ENCODE data around the gene PTPRT. TPM values are rescaled to one million over a fixed set of nuclear protein-coding genes. Genes with fewer than 3 reads are reported as not detected.

The PTPRT gene
- total RNA-seq, 1 donor from 2014 or later = not detected

DNA sequence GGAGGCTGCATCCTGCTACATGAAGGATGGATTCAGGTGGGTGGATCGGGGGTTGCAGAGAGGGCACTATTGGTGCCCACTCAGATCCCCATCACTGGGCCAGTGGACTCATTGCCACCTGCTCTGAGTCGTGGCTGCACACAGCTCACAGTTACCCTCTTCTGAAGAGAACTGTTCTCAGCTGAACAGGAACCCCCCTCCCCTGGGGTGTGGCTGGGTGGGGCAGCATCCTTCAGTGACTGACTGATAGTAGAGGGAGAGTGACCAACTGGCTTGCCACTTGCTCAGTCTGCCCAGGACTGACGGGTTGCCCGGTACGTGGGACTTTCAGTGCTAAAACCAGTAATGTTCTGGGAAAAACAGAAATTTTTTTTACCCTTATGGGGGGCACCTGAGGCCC, 1077.5 kb downstream of the PTPRT start:
- DNase-seq (ENCODE audit: low spot score) = no peak
- H3K4me3 Mint-ChIP-seq (ENCODE audit: low read depth) = no peak overlapping the region
- H3K27ac Mint-ChIP-seq = no peak overlapping the region
- intact Hi-C loops (cut with micrococcal nuclease) = no loop called here
- no peaks in the 10 kb centered on the region for H3K4me1 Mint-ChIP-seq (ENCODE audit: low read depth)
- H3K36me3 Mint-ChIP-seq (ENCODE audit: low read depth) = no peaks in the 10 kb centered on the region
- H3K27me3 Mint-ChIP-seq (ENCODE audit: low read depth) = no peaks in the 10 kb centered on the region
- H3K9me3 Mint-ChIP-seq = no peaks in the 10 kb centered on the region

DNA sequence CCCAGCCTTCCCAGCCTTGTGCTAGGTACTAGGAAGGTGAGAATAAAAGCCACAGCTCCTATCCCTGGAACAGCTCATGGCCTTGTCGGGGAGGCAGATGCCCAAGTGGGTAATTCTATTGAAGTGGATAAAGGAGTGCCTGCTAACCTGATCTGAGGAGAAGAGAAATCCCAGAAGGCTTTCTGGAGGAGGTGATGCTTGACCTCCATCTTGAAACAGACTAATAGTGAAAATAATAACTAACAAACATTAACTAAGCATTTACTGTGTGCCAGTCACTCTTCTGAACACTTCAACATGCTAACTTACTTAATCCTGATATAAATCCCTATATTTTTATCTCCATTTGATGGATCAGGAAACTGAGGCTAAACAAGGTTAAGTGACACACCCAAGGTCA, 1078.4 kb downstream of the PTPRT start:
- Mint-ChIP-seq H3K4me1 (ENCODE audit: low read depth) (no peaks in the 10 kb centered on the region), H3K27me3 (ENCODE audit: low read depth) (no peaks in the 10 kb centered on the region), H3K36me3 (ENCODE audit: low read depth) (no peaks in the 10 kb centered on the region), H3K9me3 (no peaks in the 10 kb centered on the region), H3K4me3 (ENCODE audit: low read depth) (no peak overlapping the region), H3K27ac (no peak overlapping the region)
- intact Hi-C loops (cut with micrococcal nuclease) = no loop called here
- DNase-seq (ENCODE audit: low spot score) = no peak

DNA sequence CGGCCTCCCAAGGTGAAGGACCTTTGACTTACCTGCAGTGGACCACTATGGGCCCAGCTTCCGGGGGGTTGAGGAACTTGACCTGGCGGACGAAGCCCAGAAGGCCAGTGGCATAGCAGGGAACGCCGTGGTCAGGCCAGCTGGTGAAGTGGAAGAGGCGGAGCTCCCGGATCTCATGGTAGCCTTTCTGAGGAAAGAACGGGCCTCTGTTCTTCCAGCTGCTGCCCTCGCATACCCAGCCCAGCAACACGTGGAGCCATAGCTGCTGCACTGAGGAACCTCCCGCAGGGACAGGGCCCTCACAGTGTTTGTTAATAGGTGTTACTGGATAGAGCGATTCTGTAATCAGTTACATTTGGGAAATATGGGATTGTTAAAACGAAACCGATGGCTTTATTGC, 1079.4 kb downstream of the PTPRT start:
- no peak for DNase-seq (ENCODE audit: low spot score)
- Mint-ChIP-seq H3K4me3 (ENCODE audit: low read depth) (no peak overlapping the region), H3K27ac (no peak overlapping the region), H3K27me3 (ENCODE audit: low read depth) (no peaks in the 10 kb centered on the region), H3K36me3 (ENCODE audit: low read depth) (no peaks in the 10 kb centered on the region), H3K9me3 (no peaks in the 10 kb centered on the region), H3K4me1 (ENCODE audit: low read depth) (no peaks in the 10 kb centered on the region)
- intact Hi-C loops (cut with micrococcal nuclease) = no loop called here

DNA sequence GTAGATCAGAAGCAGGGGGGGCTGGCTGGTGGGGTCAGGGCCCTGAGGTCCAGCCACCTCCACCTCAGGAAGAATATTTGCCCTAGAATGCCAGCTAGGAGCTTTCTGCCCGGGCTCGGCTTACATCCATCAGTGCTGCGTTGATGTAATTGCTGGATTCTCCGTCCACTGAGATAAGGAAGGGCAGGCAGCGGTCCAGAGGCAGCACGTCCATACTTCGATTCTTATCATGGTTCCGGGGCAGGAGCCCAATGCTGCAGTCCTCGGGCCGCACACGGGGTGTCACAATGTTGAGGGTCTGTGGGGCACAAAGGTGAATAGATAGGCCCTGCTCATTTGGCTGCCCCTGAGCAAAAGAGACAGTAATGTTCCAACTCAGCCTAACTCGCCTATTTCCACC, 1087.7 kb downstream of the PTPRT start:
- no peaks in the 10 kb centered on the region for H3K36me3 Mint-ChIP-seq (ENCODE audit: low read depth)
- no peak overlapping the region for H3K27ac Mint-ChIP-seq
- intact Hi-C loops (cut with micrococcal nuclease) = no loop called here
- no peak for DNase-seq (ENCODE audit: low spot score)
- no peaks in the 10 kb centered on the region for H3K4me1 Mint-ChIP-seq (ENCODE audit: low read depth)
- no peak overlapping the region for H3K4me3 Mint-ChIP-seq (ENCODE audit: low read depth)
- H3K27me3 Mint-ChIP-seq (ENCODE audit: low read depth) = no peaks in the 10 kb centered on the region
- H3K9me3 Mint-ChIP-seq = no peaks in the 10 kb centered on the region

DNA sequence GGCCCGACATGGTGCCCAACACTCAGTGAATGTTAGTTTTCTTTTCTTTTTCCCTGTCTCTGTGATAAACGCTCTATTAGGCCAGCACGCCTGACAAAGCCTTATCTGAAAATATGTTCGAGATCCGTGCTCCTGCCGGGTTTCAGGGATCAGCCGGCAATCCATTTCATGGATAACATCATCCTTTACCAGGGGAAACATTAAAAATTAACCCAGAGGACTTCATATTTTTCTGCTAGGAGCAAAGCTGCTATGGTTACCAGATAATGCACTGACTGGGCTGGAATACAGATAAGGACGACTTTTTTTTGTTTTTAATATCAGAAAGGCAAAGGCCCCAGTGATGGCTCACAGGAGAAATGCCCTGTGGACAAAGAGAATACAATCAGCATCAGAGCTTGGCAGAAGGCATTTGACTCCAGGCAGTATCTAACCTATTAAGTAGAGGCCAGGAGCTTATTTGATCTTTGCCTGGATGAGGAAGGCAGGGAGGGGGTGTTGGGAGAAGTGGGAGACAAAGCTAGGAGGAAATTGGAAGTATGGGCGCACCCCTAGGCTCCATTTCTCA, 1089.5 kb downstream of the PTPRT start:
- intact Hi-C loops (cut with micrococcal nuclease) = no loop called here
- Mint-ChIP-seq H3K9me3 (no peaks in the 10 kb centered on the region), H3K36me3 (ENCODE audit: low read depth) (no peaks in the 10 kb centered on the region), H3K27ac (no peak overlapping the region), H3K4me3 (ENCODE audit: low read depth) (no peak overlapping the region), H3K27me3 (ENCODE audit: low read depth) (no peaks in the 10 kb centered on the region), H3K4me1 (ENCODE audit: low read depth) (no peaks in the 10 kb centered on the region)
- DNase-seq (ENCODE audit: low spot score) = no peak

DNA sequence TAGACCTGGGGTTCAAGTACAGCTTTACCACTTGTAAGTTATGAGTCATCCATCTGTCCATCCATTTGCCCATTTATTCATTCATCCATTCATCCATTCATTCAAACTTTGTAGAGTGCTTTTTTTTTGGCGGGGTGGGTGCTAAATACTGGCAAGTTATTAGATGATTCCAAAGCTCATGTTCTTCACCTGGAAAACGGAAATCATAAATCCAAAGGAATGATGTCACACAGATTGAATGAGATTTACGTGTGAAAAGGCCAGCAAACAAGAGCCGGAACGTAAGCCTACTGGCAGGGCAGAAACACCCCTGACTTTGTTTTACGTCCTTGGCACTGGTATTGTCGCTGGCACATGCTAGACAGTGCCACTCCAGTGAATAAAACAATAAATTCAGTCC, 1090.6 kb downstream of the PTPRT start:
- Mint-ChIP-seq H3K9me3 (no peaks in the 10 kb centered on the region), H3K27ac (no peak overlapping the region), H3K27me3 (ENCODE audit: low read depth) (no peaks in the 10 kb centered on the region), H3K4me3 (ENCODE audit: low read depth) (no peak overlapping the region), H3K36me3 (ENCODE audit: low read depth) (no peaks in the 10 kb centered on the region), H3K4me1 (ENCODE audit: low read depth) (no peaks in the 10 kb centered on the region)
- intact Hi-C loops (cut with micrococcal nuclease) = no loop called here
- DNase-seq (ENCODE audit: low spot score) = no peak

DNA sequence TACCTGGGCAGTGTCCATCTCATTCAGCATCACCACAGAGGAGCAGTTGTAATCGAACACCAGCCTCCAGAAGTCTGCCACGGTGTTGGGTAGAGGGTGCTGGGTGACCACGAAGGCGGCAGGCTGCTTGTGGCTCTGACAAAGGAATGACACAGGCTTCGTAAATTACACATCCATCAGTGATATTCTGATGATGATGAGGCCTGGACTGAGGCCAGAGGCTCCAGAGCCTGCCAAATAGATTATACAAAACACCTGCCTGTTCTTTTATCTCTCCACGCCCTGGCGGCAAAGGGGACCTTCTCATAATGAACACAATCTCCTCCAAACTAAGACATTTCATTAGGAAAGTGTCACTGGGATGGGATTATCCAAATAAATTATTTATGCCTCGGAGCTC, 1091.3 kb downstream of the PTPRT start:
- H3K4me1 Mint-ChIP-seq (ENCODE audit: low read depth) = no peaks in the 10 kb centered on the region
- DNase-seq (ENCODE audit: low spot score) = no peak
- H3K4me3 Mint-ChIP-seq (ENCODE audit: low read depth) = no peak overlapping the region
- H3K9me3 Mint-ChIP-seq = no peaks in the 10 kb centered on the region
- intact Hi-C loops (cut with micrococcal nuclease) = no loop called here
- H3K36me3 Mint-ChIP-seq (ENCODE audit: low read depth) = no peaks in the 10 kb centered on the region
- H3K27me3 Mint-ChIP-seq (ENCODE audit: low read depth) = no peaks in the 10 kb centered on the region
- H3K27ac Mint-ChIP-seq = no peak overlapping the region

DNA sequence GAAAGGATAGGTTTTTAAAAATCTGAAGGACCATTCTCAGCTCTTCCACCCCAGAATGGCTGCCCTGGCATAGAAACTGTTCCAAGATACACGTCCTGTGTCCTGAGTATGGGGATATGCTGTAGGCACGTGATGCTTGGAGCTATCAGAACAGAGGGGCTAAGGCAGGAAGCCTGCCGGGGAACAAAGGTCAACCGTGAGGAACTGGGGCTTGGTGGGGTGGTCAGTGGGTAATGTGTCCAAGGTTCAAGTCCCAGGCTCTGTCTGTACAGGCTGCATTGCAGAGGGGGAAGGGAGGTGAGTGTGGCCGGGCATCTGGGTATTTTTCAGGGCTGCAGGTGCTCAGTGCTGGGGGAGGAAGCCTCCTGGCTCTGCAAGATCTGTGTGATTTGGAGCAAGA, 1092.0 kb downstream of the PTPRT start:
- no peak for DNase-seq (ENCODE audit: low spot score)
- Mint-ChIP-seq H3K4me1 (ENCODE audit: low read depth) (no peaks in the 10 kb centered on the region), H3K4me3 (ENCODE audit: low read depth) (no peak overlapping the region), H3K27me3 (ENCODE audit: low read depth) (no peaks in the 10 kb centered on the region), H3K27ac (no peak overlapping the region), H3K9me3 (no peaks in the 10 kb centered on the region), H3K36me3 (ENCODE audit: low read depth) (no peaks in the 10 kb centered on the region)
- intact Hi-C loops (cut with micrococcal nuclease) = no loop called here

DNA sequence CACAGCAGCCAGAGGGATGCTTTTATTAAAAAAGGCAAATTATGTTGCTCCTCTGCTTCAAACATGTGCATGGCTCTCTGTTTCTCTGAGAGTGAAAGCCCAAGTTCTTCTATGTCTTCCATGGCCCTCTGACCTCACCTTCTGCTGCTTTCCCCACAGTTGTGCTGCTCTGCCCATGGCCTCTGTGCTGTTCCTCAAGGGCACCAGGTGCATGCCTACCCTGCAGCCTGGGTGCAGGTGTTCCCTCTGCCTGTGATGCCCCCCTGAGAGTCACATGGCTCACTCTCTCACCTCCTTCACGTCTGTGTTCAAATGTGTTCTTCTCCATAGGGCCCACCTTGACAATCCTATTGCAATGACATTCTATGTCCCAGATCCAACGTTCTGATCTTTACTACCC, 1094.5 kb downstream of the PTPRT start:
- intact Hi-C loops (cut with micrococcal nuclease) = no loop called here
- Mint-ChIP-seq H3K36me3 (ENCODE audit: low read depth) (no peaks in the 10 kb centered on the region), H3K4me3 (ENCODE audit: low read depth) (no peak overlapping the region), H3K27me3 (ENCODE audit: low read depth) (no peaks in the 10 kb centered on the region), H3K9me3 (no peaks in the 10 kb centered on the region), H3K27ac (no peak overlapping the region), H3K4me1 (ENCODE audit: low read depth) (no peaks in the 10 kb centered on the region)
- DNase-seq (ENCODE audit: low spot score) = no peak

DNA sequence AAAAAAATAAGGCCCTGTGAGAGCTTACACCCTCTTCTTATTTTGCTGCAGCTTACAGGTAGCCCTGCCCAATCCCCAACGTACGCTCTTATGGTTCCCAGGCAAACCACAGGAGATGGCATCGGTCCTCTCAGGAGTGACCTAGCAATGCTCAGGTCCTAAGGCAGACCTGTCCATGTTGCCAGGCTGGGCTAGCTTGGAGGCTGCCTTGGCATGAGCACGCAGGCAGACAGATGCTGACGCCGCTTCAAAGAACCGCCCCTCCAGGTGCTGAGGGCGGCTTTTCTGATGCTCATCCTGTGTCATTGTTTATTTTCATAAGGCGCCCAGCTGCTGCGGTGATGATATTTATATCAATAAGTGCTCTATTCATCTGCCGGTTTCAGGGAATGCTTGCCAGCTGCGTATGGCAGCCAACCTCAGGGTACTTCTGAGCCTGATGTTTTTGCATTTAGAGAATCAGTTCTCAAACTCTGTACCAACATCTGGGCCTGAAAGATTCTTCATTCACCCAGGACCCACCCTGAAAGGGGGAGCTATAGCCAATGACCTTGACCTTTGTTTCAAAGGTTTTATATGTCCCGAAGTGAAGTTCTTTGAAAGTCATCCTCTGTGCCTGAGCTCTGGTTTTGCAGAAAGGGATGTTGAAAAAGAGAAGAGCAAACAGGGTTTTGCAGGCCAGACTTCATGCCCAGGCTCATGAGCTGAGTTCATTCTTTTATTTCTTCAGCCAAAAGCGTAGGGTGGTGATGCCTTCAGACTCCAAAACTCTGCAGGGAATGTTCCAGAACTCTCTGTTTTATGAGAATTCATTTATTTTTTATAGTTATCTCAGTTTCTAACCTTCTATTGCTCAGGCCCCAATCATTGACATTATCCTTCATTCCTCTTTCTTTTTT, 1095.9 kb downstream of the PTPRT start:
- Mint-ChIP-seq H3K27me3 (ENCODE audit: low read depth) (no peaks in the 10 kb centered on the region), H3K36me3 (ENCODE audit: low read depth) (no peaks in the 10 kb centered on the region), H3K9me3 (no peaks in the 10 kb centered on the region), H3K4me1 (ENCODE audit: low read depth) (no peaks in the 10 kb centered on the region), H3K27ac (no peak overlapping the region), H3K4me3 (ENCODE audit: low read depth) (no peak overlapping the region)
- DNase-seq (ENCODE audit: low spot score) = no peak
- intact Hi-C loops (cut with micrococcal nuclease) = no loop called here

DNA sequence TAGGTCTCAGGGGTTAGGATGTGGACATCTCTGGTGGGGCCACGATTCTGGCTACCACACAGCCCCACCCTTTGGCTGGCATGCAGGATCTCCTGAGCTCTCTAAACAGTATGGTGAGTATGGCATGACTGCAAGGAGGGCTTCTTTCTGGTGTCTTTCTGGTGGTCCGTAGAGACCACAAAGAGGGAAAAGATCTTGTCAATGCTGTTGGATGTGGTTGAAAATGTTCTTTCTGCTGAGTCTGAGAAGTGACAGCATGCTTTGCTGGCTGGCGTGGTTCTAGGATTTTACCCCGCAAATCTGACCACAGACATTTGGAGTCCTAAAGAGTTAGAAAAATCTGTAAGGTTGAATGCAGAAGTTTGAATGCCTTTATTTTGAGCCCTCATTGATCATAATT, 1096.7 kb downstream of the PTPRT start:
- Mint-ChIP-seq H3K9me3 (no peaks in the 10 kb centered on the region), H3K27me3 (ENCODE audit: low read depth) (no peaks in the 10 kb centered on the region), H3K36me3 (ENCODE audit: low read depth) (no peaks in the 10 kb centered on the region), H3K4me1 (ENCODE audit: low read depth) (no peaks in the 10 kb centered on the region), H3K27ac (no peak overlapping the region), H3K4me3 (ENCODE audit: low read depth) (no peak overlapping the region)
- DNase-seq (ENCODE audit: low spot score) = no peak
- intact Hi-C loops (cut with micrococcal nuclease) = no loop called here

DNA sequence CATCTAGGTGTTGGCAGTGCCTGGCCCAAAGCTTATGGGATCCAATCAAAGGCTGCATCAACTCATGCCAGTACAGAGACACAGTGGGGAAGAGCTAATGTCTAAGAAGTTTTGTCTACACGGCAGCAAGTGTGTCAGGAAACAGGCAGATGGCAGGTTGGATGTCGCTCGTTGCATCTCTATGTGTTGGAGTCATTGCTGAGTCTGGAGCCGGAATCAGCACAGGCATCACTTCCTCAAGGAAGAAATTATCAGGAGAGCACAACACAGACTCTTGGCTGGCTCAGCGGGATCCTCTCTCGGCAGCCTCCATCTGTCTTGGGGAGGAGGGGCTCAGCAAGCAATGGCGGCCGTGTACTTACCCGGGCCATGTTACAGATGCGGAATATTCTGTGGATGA, 1104.3 kb downstream of the PTPRT start:
- no peak for DNase-seq (ENCODE audit: low spot score)
- no peaks in the 10 kb centered on the region for H3K9me3 Mint-ChIP-seq
- no peaks in the 10 kb centered on the region for H3K36me3 Mint-ChIP-seq (ENCODE audit: low read depth)
- no peak overlapping the region for H3K4me3 Mint-ChIP-seq (ENCODE audit: low read depth)
- H3K27me3 Mint-ChIP-seq (ENCODE audit: low read depth) = no peaks in the 10 kb centered on the region
- intact Hi-C loops (cut with micrococcal nuclease) = no loop called here
- H3K4me1 Mint-ChIP-seq (ENCODE audit: low read depth) = no peaks in the 10 kb centered on the region
- H3K27ac Mint-ChIP-seq = no peak overlapping the region

DNA sequence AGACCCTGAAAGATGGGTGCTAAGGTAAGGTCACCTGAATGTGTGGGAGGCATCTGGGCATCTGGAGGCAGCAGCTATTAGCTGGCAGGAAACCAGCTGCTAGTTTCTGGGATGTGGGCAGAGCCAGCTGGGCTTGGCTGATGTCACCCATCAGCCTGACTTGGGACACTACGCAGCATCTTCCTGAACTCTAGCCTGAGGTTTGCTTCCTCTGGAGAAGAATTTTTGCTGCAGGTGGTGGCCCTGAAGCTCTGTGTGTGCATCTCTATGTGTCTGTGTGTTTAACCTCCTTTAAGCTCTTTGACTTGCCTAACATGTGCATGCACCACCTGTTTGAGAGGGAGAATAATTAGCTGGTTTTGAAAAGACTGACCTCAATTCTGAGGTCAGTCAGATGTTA, 1106.4 kb downstream of the PTPRT start:
- H3K9me3 Mint-ChIP-seq = no peaks in the 10 kb centered on the region
- no peaks in the 10 kb centered on the region for H3K36me3 Mint-ChIP-seq (ENCODE audit: low read depth)
- H3K4me3 Mint-ChIP-seq (ENCODE audit: low read depth) = no peak overlapping the region
- no peak overlapping the region for H3K27ac Mint-ChIP-seq
- no peaks in the 10 kb centered on the region for H3K27me3 Mint-ChIP-seq (ENCODE audit: low read depth)
- DNase-seq (ENCODE audit: low spot score) = no peak
- H3K4me1 Mint-ChIP-seq (ENCODE audit: low read depth) = no peaks in the 10 kb centered on the region
- intact Hi-C loops (cut with micrococcal nuclease) = no loop called here
